HCT116 (cell line): ENCODE measurements around the gene CHD1L. TPM values are rescaled to one million over a fixed set of nuclear protein-coding genes. Genes with fewer than 3 reads are reported as not detected.

ENCODE experiments used
- ATAC-seq: fragments of 200-7000 bp; cut with Tn5 transposase; 2 replicates; pipeline ENCODE4 v1.9.1; 2020; ENCODE audit warnings: mild to moderate bottlenecking, moderate library complexity
- BruUV-seq: library from RNA; stranded (reverse); fragments of 400-500 nt; replicated peaks from 2 replicates; lab custom pipeline; 2021; lab: Mats Ljungman, UMichigan
- CTCF ChIA-PET: fragments of 300-600 bp; sonication (Branson Sonifier 250); formaldehyde crosslinking; loops from one replicate; lab custom pipeline; 2021; ENCODE audit warnings: antibody characterized with exemption; lab: Charles Lee
- POLR2A ChIA-PET: fragments of 300-600, 350-600 bp; sonication (Branson Sonifier 250); formaldehyde crosslinking; loops from one replicate; lab custom pipeline; 2021; ENCODE audit warnings: antibody characterized with exemption; lab: Charles Lee
- RAD21 ChIA-PET, 2 experiments: fragments of 300-600 bp; sonication (Branson Sonifier 250); formaldehyde crosslinking; loops; one replicate each; lab custom pipeline; 2023; ENCODE audit warnings: low total read pairs in 2 of 2; ENCODE audit not compliant: uncharacterized antibody in 2 of 2, unreplicated experiment in 2 of 2, low non-redundant PET in 1 of 2; lab: Charles Lee
- DNase-seq: peaks from one replicate; pipeline ENCODE4 v3.0.0-alpha.2; 2010; ENCODE audit warnings: low read depth, low spot score
- H2AFZ ChIP-seq: fragments of 200-600 bp; shearing (Covaris generic), sonication (generic); 2 replicates; pipeline ENCODE4 v1.6.1; 2017; ENCODE audit warnings: low read depth, mixed run types, mixed read lengths, antibody characterized with exemption, low read length; ENCODE audit not compliant: poor library complexity, severe bottlenecking
- H3K27ac ChIP-seq: 2 replicates; pipeline ENCODE4 v1.5.1; 2012; ENCODE audit warnings: low read depth, low read length
- H3K27me3 ChIP-seq: fragments of 200-600 bp; sonication (generic); 2 replicates; pipeline ENCODE4 v1.6.1; 2016; ENCODE audit warnings: mixed run types, low read length, mixed read lengths; ENCODE audit not compliant: insufficient read depth
- H3K36me3 ChIP-seq, 2 experiments: fragments of 200-500 bp in 1 of 2; fragments of 200-600 bp in 1 of 2; sonication (Bioruptor generic) in 1 of 2; sonication (generic) in 1 of 2; 2 replicates each; pipeline versions ENCODE4 v1.5.1 to v1.6.1; 2014 to 2016; ENCODE audit warnings: low read length in 2 of 2, inconsistent platforms in 1 of 2, mixed read lengths in 1 of 2, mixed run types in 1 of 2; ENCODE audit not compliant: insufficient read depth in 2 of 2, control insufficient read depth in 1 of 2
- H3K4me1 ChIP-seq, 2 experiments: fragments of 200-600 bp in 1 of 2; sonication (generic) in 1 of 2; 2 replicates each; pipeline versions ENCODE4 v1.5.1 to v1.6.1; 2012 to 2017; ENCODE audit warnings: low read length in 2 of 2, inconsistent platforms in 1 of 2, mild to moderate bottlenecking in 1 of 2, mixed read lengths in 1 of 2, mixed run types in 1 of 2, moderate library complexity in 1 of 2; ENCODE audit not compliant: insufficient read depth in 2 of 2, control insufficient read depth in 1 of 2
- H3K4me2 ChIP-seq: fragments of 200-600 bp; sonication (generic); 2 replicates; pipeline ENCODE4 v1.6.1; 2017; ENCODE audit warnings: mixed run types, low read length, mixed read lengths
- H3K4me3 ChIP-seq, 2 experiments: fragments of 200-600 bp in 1 of 2; sonication (generic) in 1 of 2; replicated peaks in 1 of 2; 2 replicates each; pipeline ENCODE4 v1.5.1; 2011 to 2016; ENCODE audit warnings: low read length in 2 of 2, control low read depth in 1 of 2, low read depth in 1 of 2, mild to moderate bottlenecking in 1 of 2, mixed read lengths in 1 of 2, mixed run types in 1 of 2
- H3K79me2 ChIP-seq: fragments of 200-600 bp; sonication (generic); 2 replicates; pipeline ENCODE4 v1.6.1; 2017; ENCODE audit warnings: mild to moderate bottlenecking, mixed run types, low read length, moderate library complexity, mixed read lengths; ENCODE audit not compliant: insufficient read depth
- H3K9ac ChIP-seq: fragments of 200-600 bp; sonication (generic); 2 replicates; pipeline ENCODE4 v1.6.1; 2016; ENCODE audit warnings: low read length, mixed read lengths
- H3K9me2 ChIP-seq: fragments of 200-600 bp; sonication (generic), shearing (Covaris generic); 2 replicates; pipeline ENCODE4 v1.6.1; 2017; ENCODE audit warnings: mixed run types, mild to moderate bottlenecking, moderate library complexity; ENCODE audit not compliant: insufficient read depth
- H3K9me3 ChIP-seq, 2 experiments: fragments of 200-500 bp in 1 of 2; fragments of 200-600 bp in 1 of 2; sonication (Bioruptor generic) in 1 of 2; sonication (generic) in 1 of 2; 2 replicates each; pipeline ENCODE4 v1.6.1; 2014 to 2017; ENCODE audit warnings: low read length in 2 of 2, mixed read lengths in 2 of 2, inconsistent platforms in 1 of 2, low read depth in 1 of 2, mild to moderate bottlenecking in 1 of 2, mixed run types in 1 of 2, moderate library complexity in 1 of 2; ENCODE audit not compliant: control insufficient read depth in 1 of 2, insufficient read depth in 1 of 2
- H4K20me1 ChIP-seq: fragments of 200-600 bp; sonication (generic), shearing (Covaris generic); 2 replicates; pipeline ENCODE4 v1.6.1; 2017; ENCODE audit warnings: mixed run types, mild to moderate bottlenecking, moderate library complexity; ENCODE audit not compliant: insufficient read depth
- CBX3 ChIP-seq: IDR thresholded peaks from 2 replicates; pipeline ENCODE4 v1.6.1; 2012; ENCODE audit warnings: low read depth
- ELF1 ChIP-seq: IDR thresholded peaks from 2 replicates; pipeline ENCODE4 v1.6.1; 2012; ENCODE audit warnings: low read depth, borderline replicate concordance
- FOSL1 ChIP-seq: IDR thresholded peaks from 2 replicates; pipeline ENCODE4 v1.6.1; 2012; ENCODE audit warnings: low read depth
- JUND ChIP-seq: IDR thresholded peaks from 2 replicates; pipeline ENCODE4 v1.6.1; 2012
- MAX ChIP-seq: IDR thresholded peaks from 2 replicates; pipeline ENCODE4 v1.6.1; 2012
- POLR2A ChIP-seq: IDR thresholded peaks from 2 replicates; pipeline ENCODE4 v1.7.0; 2011; ENCODE audit warnings: borderline replicate concordance; ENCODE audit not compliant: insufficient read depth, insufficient read length; ENCODE audit errors: extremely low read depth
- POLR2AphosphoS5 ChIP-seq: IDR thresholded peaks from 2 replicates; pipeline ENCODE4 v1.6.1; 2011; ENCODE audit warnings: mild to moderate bottlenecking, low read depth, low read length, moderate library complexity
- RAD21 ChIP-seq: IDR thresholded peaks from 2 replicates; pipeline ENCODE4 v1.6.1; 2012; ENCODE audit warnings: low read depth, mild to moderate bottlenecking
- SRF ChIP-seq: IDR thresholded peaks from 2 replicates; pipeline ENCODE4 v1.6.1; 2012; ENCODE audit warnings: low read depth
- YY1 ChIP-seq: IDR thresholded peaks from 2 replicates; pipeline ENCODE4 v1.6.1; 2011; ENCODE audit warnings: low read length, low read depth, moderate library complexity, mild to moderate bottlenecking; ENCODE audit not compliant: insufficient replicate concordance; ENCODE audit errors: extremely low read depth
- ZBTB33 ChIP-seq: IDR thresholded peaks from 2 replicates; pipeline ENCODE4 v1.6.1; 2011; ENCODE audit warnings: mild to moderate bottlenecking, low read length, moderate library complexity; ENCODE audit not compliant: insufficient replicate concordance; ENCODE audit errors: extremely low read depth
- ZFX ChIP-seq: fragments of 450-650 bp; IDR thresholded peaks from 2 replicates; pipeline ENCODE4 v1.6.1; 2017
- ZNF274 ChIP-seq: fragments of 200-500 bp; sonication (Bioruptor generic); IDR thresholded peaks from 2 replicates; pipeline ENCODE4 v1.6.1; 2014; ENCODE audit warnings: mild to moderate bottlenecking, low read depth, low read length, inconsistent platforms
- intact Hi-C: fragments of 100-400 bp; cut with micrococcal nuclease; formaldehyde crosslinking; loops from 2 replicates; pipeline ENCODE4 v1.10.0; 2022
- total RNA-seq: library from RNA; stranded (reverse); gene quantifications from one replicate; pipeline ENCODE4 v1.2.1, GENCODE V29; 2021; ENCODE audit not compliant: unreplicated experiment

The CHD1L gene
- total RNA-seq, 1 experiment from 2014 or later: 52.0 TPM

- intact Hi-C loops: no loop called here
- Histone ChIP-seq H3K79me2 (peaks cover 21% of the 10 kb centered on the region), H3K36me3 (peaks cover 26 to 32% of the 10 kb centered on the region in 2 experiments; a peak in 3 of 4 replicates), H3K9ac (no peak overlapping the region), H3K27me3 (no peaks in the 10 kb centered on the region), H3K4me2 (no peak overlapping the region), H4K20me1 (0 out of 2 replicates have a peak, but pooled peaks cover 2% of the 10 kb centered on the region), H3K9me2 (no peaks in the 10 kb centered on the region), H3K4me3 (no peak overlapping the region), H3K4me1 (no peaks in the 10 kb centered on the region), H3K27ac (no peak overlapping the region), H3K9me3 (no peaks in the 10 kb centered on the region), H2AFZ (no peak overlapping the region)
- ChIA-PET RAD21 (no interaction called here), CTCF (no interaction called here), POLR2A (no interaction called here)
- TSS peak; percentile 16 for BruUV-seq
- DNase-seq (no peak), ATAC-seq (no peak)
- no peak for TF ChIP-seq MAX
- no peak for TF ChIP-seq RAD21
- TF ChIP-seq POLR2A: no peak
- no peak for TF ChIP-seq JUND
- TF ChIP-seq ZFX: no peak
These were observed 18.5 kb downstream of the CHD1L start for GRCh38 chr1:147260956-147261355.

GRCh38 chr1:147264158-147264768, 21.8 kb downstream of the CHD1L start:
- ATAC-seq (no peak), DNase-seq (no peak)
- Histone ChIP-seq H3K9me3 (no peaks in the 10 kb centered on the region), H3K4me3 (no peak overlapping the region), H3K4me1 (no peaks in the 10 kb centered on the region), H3K79me2 (peaks cover 3% of the 10 kb centered on the region; the same call in 1 of the 2 replicates), H4K20me1 (0 out of 2 replicates have a peak, but pooled peaks cover 2% of the 10 kb centered on the region), H3K36me3 (peaks cover 36 to 37% of the 10 kb centered on the region in 2 experiments; a peak in 3 of 4 replicates), H3K9me2 (no peaks in the 10 kb centered on the region), H3K27ac (no peak overlapping the region), H2AFZ (no peak overlapping the region), H3K9ac (no peak overlapping the region), H3K4me2 (no peak overlapping the region), H3K27me3 (no peaks in the 10 kb centered on the region)
- BruUV-seq: no TSS peak
- no peak for TF ChIP-seq ZBTB33
- no peak for TF ChIP-seq ELF1
- TF ChIP-seq ZFX: no peak
- TF ChIP-seq ZNF274: no peak
- no peak for TF ChIP-seq POLR2AphosphoS5
- no peak for TF ChIP-seq JUND
- TF ChIP-seq YY1: no peak
- TF ChIP-seq FOSL1: no peak
- TF ChIP-seq SRF: no peak
- TF ChIP-seq RAD21: no peak
- no peak for TF ChIP-seq CBX3
- intact Hi-C loops: no loop called here
- CTCF ChIA-PET: no interaction called here
- POLR2A ChIA-PET: no interaction called here
- RAD21 ChIA-PET: no interaction called here
